COLO668 (cell line): ENCODE results near the gene ABLIM2.
"Not testable (repeated sequence)": the region's sequence is repeated elsewhere in the genome, so short reads cannot be mapped to it uniquely, and the experiment has no call there.

Source experiments
- DNase-seq: peaks from one replicate; lab custom pipeline; 2025; ENCODE audit not compliant: unreplicated experiment; lab: John Stamatoyannopoulos, UW

ABLIM2 gene

GRCh38 chr4:7918981-7919380 is 239.6 kb downstream of the ABLIM2 start:
- no peak for DNase-seq

GRCh38 chr4:7918187-7918586 is 240.4 kb downstream of the ABLIM2 start:
- DNase-seq: not testable (repeated sequence)

- no peak for DNase-seq
These were observed 240.9 kb downstream of the ABLIM2 start for GRCh38 chr4:7917669-7918068.

- DNase-seq: no peak
These were observed 242.8 kb downstream of the ABLIM2 start for GRCh38 chr4:7915875-7916242.
